Testis (tissue), 2 donors: ENCODE measurements around the gene AMMECR1L.

Experiments used
- CTCF ChIP-seq, 3 experiments: fragments of 450-650 bp in 2 of 3; fragments of 200-600 bp in 1 of 3; sonication (generic) in 1 of 3; IDR thresholded peaks; one replicate each; pipeline ENCODE4 v1.5.1; 2016 to 2019; ENCODE audit warnings: antibody characterized with exemption in 3 of 3, mild to moderate bottlenecking in 2 of 3, moderate library complexity in 1 of 3
- POLR2A ChIP-seq: fragments of 450-650 bp; IDR thresholded peaks from one replicate; pipeline ENCODE4 v1.6.1; 2017; ENCODE audit warnings: antibody characterized with exemption, mild to moderate bottlenecking, moderate library complexity

GRCh38 chr2:127852388-127852787 lies 33.4 kb downstream of the AMMECR1L start:
- no peak for TF ChIP-seq CTCF (IDR thresholded peaks at IDR 0.05)
- TF ChIP-seq POLR2A = no peak
